ENCODE data around the gene MEGF11.

DNA sequence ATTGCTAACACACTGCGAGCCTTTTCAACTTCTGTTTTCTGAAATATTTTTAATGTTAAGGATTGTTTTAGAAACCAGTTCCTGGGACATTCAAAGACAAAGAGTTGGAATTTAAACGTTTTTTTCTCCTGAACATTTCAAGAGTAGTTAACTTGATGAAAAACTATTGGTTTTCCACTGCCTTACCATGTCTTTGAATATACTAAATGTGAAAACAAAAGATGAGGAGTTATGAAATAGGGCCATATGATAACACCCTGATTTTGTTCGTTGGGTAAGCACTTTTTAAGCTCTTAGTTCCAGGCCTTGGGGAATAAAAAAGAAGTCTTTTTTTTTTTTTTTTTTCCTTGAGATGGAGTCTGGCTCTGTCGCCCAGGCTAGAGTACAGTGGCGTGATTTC, 42.6 kb upstream of the MEGF11 start:
- TF ChIP-seq, protein P1, sequence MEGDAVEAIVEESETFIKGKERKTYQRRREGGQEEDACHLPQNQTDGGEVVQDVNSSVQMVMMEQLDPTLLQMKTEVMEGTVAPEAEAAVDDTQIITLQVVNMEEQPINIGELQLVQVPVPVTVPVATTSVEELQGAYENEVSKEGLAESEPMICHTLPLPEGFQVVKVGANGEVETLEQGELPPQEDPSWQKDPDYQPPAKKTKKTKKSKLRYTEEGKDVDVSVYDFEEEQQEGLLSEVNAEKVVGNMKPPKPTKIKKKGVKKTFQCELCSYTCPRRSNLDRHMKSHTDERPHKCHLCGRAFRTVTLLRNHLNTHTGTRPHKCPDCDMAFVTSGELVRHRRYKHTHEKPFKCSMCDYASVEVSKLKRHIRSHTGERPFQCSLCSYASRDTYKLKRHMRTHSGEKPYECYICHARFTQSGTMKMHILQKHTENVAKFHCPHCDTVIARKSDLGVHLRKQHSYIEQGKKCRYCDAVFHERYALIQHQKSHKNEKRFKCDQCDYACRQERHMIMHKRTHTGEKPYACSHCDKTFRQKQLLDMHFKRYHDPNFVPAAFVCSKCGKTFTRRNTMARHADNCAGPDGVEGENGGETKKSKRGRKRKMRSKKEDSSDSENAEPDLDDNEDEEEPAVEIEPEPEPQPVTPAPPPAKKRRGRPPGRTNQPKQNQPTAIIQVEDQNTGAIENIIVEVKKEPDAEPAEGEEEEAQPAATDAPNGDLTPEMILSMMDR (conservative IDR thresholded peaks at IDR 0.05; ENCODE audit: low read length) = no peak
- no peak for TF ChIP-seq EZH2phosphoT487 (IDR thresholded peaks at IDR 0.05; ENCODE audit: borderline replicate concordance)
